HepG2 (cell line): ENCODE measurements around the gene RFC2. TPM values are rescaled to one million over a fixed set of nuclear protein-coding genes. Genes with fewer than 3 reads are reported as not detected.

Source experiments
- ATAC-seq: fragments of 200-7000 bp; cut with Tn5 transposase; 3 replicates; pipeline ENCODE4 v1.9.1; 2020; ENCODE audit warnings: mild to moderate bottlenecking, moderate library complexity
- BruUV-seq: library from RNA; stranded (reverse); fragments of 400-500 nt; replicated peaks from 2 replicates; lab custom pipeline; 2021; lab: Mats Ljungman, UMichigan
- CTCF ChIA-PET: fragments of 300-600 bp; formaldehyde crosslinking; extraction: SDS; loops from one replicate; lab custom pipeline; 2021; ENCODE audit warnings: low total read pairs, inconsistent platforms, low intra/inter-chr PET ratio; lab: Yijun Ruan, JAX
- POLR2A ChIA-PET: fragments of 350-600 bp; sonication (Branson Sonifier 250); formaldehyde crosslinking; loops from one replicate; lab custom pipeline; 2020; ENCODE audit warnings: antibody characterized with exemption, inconsistent platforms; lab: Yijun Ruan, JAX
- DNase-seq: peaks from one replicate; pipeline ENCODE4 v3.0.0-alpha.2; 2015; ENCODE audit warnings: low spot score
- FAIRE-seq: peaks from 3 replicates; lab custom pipeline; 2011; peaks lifted over from hg19 to GRCh38; lab: Jason Lieb, UNC
- H2AFZ ChIP-seq: one replicate; pipeline ENCODE4 v1.6.1; 2011; ENCODE audit warnings: low read length, inconsistent platforms
- H3K27ac ChIP-seq: fragments of 300-600 bp; 3 replicates; pipeline ENCODE4 v1.8.0; 2011; ENCODE audit warnings: mixed run types, mild to moderate bottlenecking, mixed read lengths, low read length, inconsistent platforms; ENCODE audit not compliant: insufficient read depth; ENCODE audit errors: extremely low read length
- H3K27me3 ChIP-seq, 2 experiments: fragments of 200-600 bp in 1 of 2; 2 replicates in 1 of 2; 3 replicates in 1 of 2; pipeline versions ENCODE4 v1.6.0 to v1.8.0; 2011; ENCODE audit warnings: low read length in 2 of 2, mild to moderate bottlenecking in 2 of 2, moderate library complexity in 2 of 2, inconsistent platforms in 1 of 2; ENCODE audit not compliant: insufficient read depth in 2 of 2, control insufficient read depth in 1 of 2
- H3K36me3 ChIP-seq, 2 experiments: fragments of 200-600 bp in 1 of 2; replicated peaks in 1 of 2; 2 replicates in 1 of 2; 3 replicates in 1 of 2; pipeline versions ENCODE4 v1.5.1 to v1.8.0; 2011; ENCODE audit warnings: low read length in 2 of 2, inconsistent platforms in 1 of 2; ENCODE audit not compliant: insufficient read depth in 2 of 2, control insufficient read depth in 1 of 2
- H3K4me1 ChIP-seq: 2 replicates; pipeline ENCODE4 v1.5.1; 2012; ENCODE audit warnings: low read length, inconsistent platforms; ENCODE audit not compliant: insufficient read depth
- H3K4me2 ChIP-seq: 2 replicates; pipeline ENCODE4 v1.6.0; 2011; ENCODE audit warnings: low read depth, low read length, inconsistent platforms
- H3K4me3 ChIP-seq, 3 experiments: fragments of 200-600 bp in 1 of 3; sonication (generic), shearing (Covaris generic) in 1 of 3; replicated peaks in 1 of 3; 2 replicates each; pipeline ENCODE4 v1.5.1; 2011 to 2016; ENCODE audit warnings: low read length in 3 of 3, inconsistent platforms in 2 of 3, low read depth in 2 of 3, mild to moderate bottlenecking in 2 of 3, control low read depth in 1 of 3, mixed read lengths in 1 of 3; ENCODE audit not compliant: insufficient read depth in 1 of 3
- H3K79me2 ChIP-seq: one replicate; pipeline ENCODE4 v1.6.1; 2011; ENCODE audit warnings: low read length, inconsistent platforms; ENCODE audit not compliant: insufficient read depth
- H3K9ac ChIP-seq: 2 replicates; pipeline ENCODE4 v1.6.0; 2011; ENCODE audit warnings: mild to moderate bottlenecking, low read depth, low read length, inconsistent platforms; ENCODE audit not compliant: insufficient read depth
- H3K9me3 ChIP-seq: 2 replicates; pipeline ENCODE4 v1.5.1; 2012; ENCODE audit warnings: mild to moderate bottlenecking, low read length
- H4K20me1 ChIP-seq: 2 replicates; pipeline ENCODE4 v1.6.0; 2011; ENCODE audit warnings: inconsistent platforms, mild to moderate bottlenecking, low read length, moderate library complexity; ENCODE audit not compliant: insufficient read depth
- ELF1 ChIP-seq: sonication (generic); formaldehyde crosslinking; IDR thresholded peaks from 2 replicates; pipeline ENCODE4 v1.4.0; 2020; ENCODE audit warnings: missing genetic modification reagents
- ETV5 ChIP-seq: IDR thresholded peaks from 2 replicates; pipeline ENCODE4 v1.6.1; 2018; ENCODE audit warnings: missing biosample characterization, missing genetic modification reagents, inconsistent platforms, borderline replicate concordance
- GABPB1 ChIP-seq: IDR thresholded peaks from 2 replicates; pipeline ENCODE4 v1.6.1; 2016; ENCODE audit warnings: mild to moderate bottlenecking, missing genetic modification reagents, moderate library complexity, missing compliant biosample characterization
- HDAC6 ChIP-seq: fragments of 200-600 bp; sonication (generic); IDR thresholded peaks from 2 replicates; pipeline ENCODE4 v1.7.0; 2017; ENCODE audit warnings: mild to moderate bottlenecking, antibody characterized with exemption, low read length, low read depth
- HNF4A ChIP-seq: sonication (generic); formaldehyde crosslinking; IDR thresholded peaks from 2 replicates; pipeline ENCODE4 v1.4.0; 2020; ENCODE audit warnings: missing genetic modification reagents
- SAP130 ChIP-seq: IDR thresholded peaks from 2 replicates; pipeline ENCODE4 v1.6.1; 2016; ENCODE audit warnings: low read depth
- ZFP36L1 ChIP-seq: sonication (generic); formaldehyde crosslinking; IDR thresholded peaks from 2 replicates; pipeline ENCODE4 v1.8.0; 2022; ENCODE audit warnings: mild to moderate bottlenecking, missing genetic modification reagents, moderate library complexity
- ZFP62 ChIP-seq: sonication (generic); formaldehyde crosslinking; IDR thresholded peaks from 2 replicates; pipeline ENCODE4 v1.4.0; 2020; ENCODE audit warnings: missing genetic modification reagents
- ZNF264 ChIP-seq: sonication (generic); formaldehyde crosslinking; IDR thresholded peaks from 2 replicates; pipeline ENCODE4 v1.4.0; 2020; ENCODE audit warnings: missing genetic modification reagents
- ZNF468 ChIP-seq: sonication (generic); formaldehyde crosslinking; IDR thresholded peaks from 2 replicates; pipeline ENCODE4 v1.8.0; 2022; ENCODE audit warnings: mild to moderate bottlenecking, moderate library complexity, missing genetic modification reagents
- ZNF773 ChIP-seq: sonication (generic); formaldehyde crosslinking; IDR thresholded peaks from 2 replicates; pipeline ENCODE4 v1.4.0; 2020; ENCODE audit warnings: missing genetic modification reagents, borderline replicate concordance
- WGBS: methylation state at CpG from one replicate; pipeline ENCODE4 v1.1.6; 2017; ENCODE audit warnings: low lambda C conversion rate; 5-methylcytosine and 5-hydroxymethylcytosine counted together
- in situ Hi-C: cut with HindIII; loops from 2 replicates; pipeline ENCODE4 v1.10.0; 2017; ENCODE audit warnings: low pct_unique_long_range_greater_than_20kb; ENCODE audit not compliant: extremely low pct_ligation_motif_present
- intact Hi-C: fragments of 100-400 bp; cut with micrococcal nuclease; formaldehyde crosslinking; loops from one replicate; pipeline ENCODE4 v1.10.0; 2022; ENCODE audit not compliant: unreplicated experiment
- polyA plus RNA-seq, 8 experiments: library from polyadenylated mRNA; depleted of rRNA in 3 of 8; stranded (reverse) in 7 of 8; unstranded in 1 of 8; fragments of >200 nt; fragmentation: Illumina TruSeq in 4 of 8; extraction: Trizol in 4 of 8; gene quantifications; 2 replicates each; pipeline versions ENCODE4 v1.2.1 to v1.2.3, GENCODE V29; 2011 to 2016; ENCODE audit warnings: low read depth in 4 of 8, missing spikeins in 1 of 8, mixed read lengths in 1 of 8; ENCODE audit not compliant: insufficient read depth in 1 of 8
- total RNA-seq, 5 experiments: library from RNA; depleted of rRNA; stranded (reverse); fragments of >200 nt; fragmentation: Illumina TruSeq; extraction: Trizol; gene quantifications; 2 replicates each; pipeline ENCODE4 v1.2.3, GENCODE V29; 2016; ENCODE audit warnings: low read depth in 1 of 5
- TF ChIP-seq, protein P1 (sequence below): sonication (generic); formaldehyde crosslinking; IDR thresholded peaks from 2 replicates; pipeline ENCODE4 v1.4.0; 2020; ENCODE audit warnings: missing genetic modification reagents
- TF ChIP-seq, protein P2 (sequence below): sonication (generic); formaldehyde crosslinking; conservative IDR thresholded peaks from 2 replicates; pipeline ENCODE4 v1.4.0; 2020; ENCODE audit warnings: missing genetic modification reagents
- TF ChIP-seq, protein P3 (sequence below): sonication (generic); formaldehyde crosslinking; conservative IDR thresholded peaks from 2 replicates; pipeline ENCODE4 v1.4.0; 2020; ENCODE audit warnings: mild to moderate bottlenecking, missing genetic modification reagents, moderate library complexity

The RFC2 gene
- total and polyA plus RNA-seq, 2 of the 13 experiments (the other 11 are each of a cell fraction or from before 2014, with no cell fraction given), result 14.6 to 43.5 TPM

DNA sequence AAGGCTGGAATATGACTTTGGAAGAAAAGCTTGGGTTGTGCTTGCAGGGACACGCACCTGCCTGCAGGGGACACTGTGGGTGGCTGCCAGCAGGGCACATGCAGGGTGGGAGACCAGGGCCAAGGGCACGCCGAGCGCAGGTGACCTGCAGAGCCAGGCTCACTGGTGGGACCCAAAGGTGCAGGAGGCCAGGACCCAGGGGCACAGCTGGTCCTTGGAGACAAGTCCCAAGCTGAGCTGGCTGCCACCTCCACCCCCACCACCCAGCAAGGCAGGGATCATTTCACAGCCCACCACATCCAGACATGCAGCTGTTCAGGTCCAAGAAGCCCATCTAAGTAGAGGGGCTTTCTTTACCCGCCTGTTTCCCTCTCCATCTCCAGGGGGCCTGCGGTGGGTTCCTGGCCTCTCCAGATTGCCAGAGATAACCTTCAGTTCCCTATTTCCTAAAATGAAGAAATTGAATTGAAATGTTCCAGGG, 21.2 kb upstream of the RFC2 start (continued):
- TF ChIP-seq, protein P1, sequence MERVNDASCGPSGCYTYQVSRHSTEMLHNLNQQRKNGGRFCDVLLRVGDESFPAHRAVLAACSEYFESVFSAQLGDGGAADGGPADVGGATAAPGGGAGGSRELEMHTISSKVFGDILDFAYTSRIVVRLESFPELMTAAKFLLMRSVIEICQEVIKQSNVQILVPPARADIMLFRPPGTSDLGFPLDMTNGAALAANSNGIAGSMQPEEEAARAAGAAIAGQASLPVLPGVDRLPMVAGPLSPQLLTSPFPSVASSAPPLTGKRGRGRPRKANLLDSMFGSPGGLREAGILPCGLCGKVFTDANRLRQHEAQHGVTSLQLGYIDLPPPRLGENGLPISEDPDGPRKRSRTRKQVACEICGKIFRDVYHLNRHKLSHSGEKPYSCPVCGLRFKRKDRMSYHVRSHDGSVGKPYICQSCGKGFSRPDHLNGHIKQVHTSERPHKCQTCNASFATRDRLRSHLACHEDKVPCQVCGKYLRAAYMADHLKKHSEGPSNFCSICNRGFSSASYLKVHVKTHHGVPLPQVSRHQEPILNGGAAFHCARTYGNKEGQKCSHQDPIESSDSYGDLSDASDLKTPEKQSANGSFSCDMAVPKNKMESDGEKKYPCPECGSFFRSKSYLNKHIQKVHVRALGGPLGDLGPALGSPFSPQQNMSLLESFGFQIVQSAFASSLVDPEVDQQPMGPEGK (CRISPR knock-in tag), result 0 out of 2 replicates have a peak, but pooled peaks have one; percentile 34
- TF ChIP-seq SAP130 (peak; percentile 44; the same call in 1 of the 2 replicates), HNF4A (CRISPR knock-in tag) (peak; percentile 31; the same call in 1 of the 2 replicates)

DNA sequence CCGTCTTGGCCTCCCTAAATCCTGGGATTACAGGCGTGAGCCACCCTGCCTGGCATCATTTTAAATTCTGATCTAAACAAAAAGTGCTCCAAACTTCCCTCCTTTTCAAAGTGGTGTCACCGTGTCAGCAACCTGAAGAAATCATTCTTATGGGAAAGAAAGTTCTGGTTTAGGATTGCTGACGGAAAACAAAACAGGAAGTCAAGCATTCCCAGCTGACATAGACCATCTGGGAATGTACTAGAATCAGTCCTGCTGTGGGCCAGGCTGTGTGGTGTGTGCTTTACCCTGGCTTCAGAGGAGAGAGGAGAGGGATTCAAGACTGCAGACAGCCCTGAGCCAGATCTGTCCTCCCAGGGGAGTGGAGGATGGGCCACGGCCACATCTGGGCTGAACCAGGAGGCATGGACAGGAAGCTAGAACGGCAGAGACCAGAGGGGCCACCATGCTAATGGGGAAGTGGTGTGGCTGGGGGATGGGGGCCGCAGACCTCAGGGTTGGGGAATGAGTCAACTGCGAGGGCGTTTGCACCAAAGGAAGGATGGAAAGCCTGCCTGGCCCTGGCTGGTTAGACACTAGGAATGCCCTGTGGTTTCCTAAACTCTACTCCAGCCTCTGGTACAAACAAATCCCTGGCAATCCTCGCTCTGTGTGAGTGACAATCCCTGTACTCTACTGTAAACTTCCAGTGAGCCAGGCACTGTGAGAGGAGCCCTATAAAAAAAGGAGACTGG, 18.3 kb upstream of the RFC2 start:
- POLR2A ChIA-PET, result interaction anchor here (1.2 to 5.9 kb wide), 3 partner anchors 7 to 22 kb away, joined by 5 to 60 read pairs (median 9); partner anchors contain the start of gene CLIP2
- H3K9ac ChIP-seq, result peak overlapping the region; percentile 18
- peak; percentile 34 for FAIRE-seq
- TF ChIP-seq GABPB1 (CRISPR knock-in tag) (peak; percentile 60), ZNF264 (CRISPR knock-in tag) (no peak; the same call in 1 of the 2 replicates), ZFP36L1 (CRISPR knock-in tag) (0 out of 2 replicates have a peak, but pooled peaks have one; percentile 29), ZFP62 (CRISPR knock-in tag) (no peak), ETV5 (CRISPR knock-in tag) (peak; percentile 75), ZNF773 (CRISPR knock-in tag) (no peak), ELF1 (0 out of 2 replicates have a peak, but pooled peaks have one; percentile 10), HDAC6 (no peak), ZNF468 (no peak)
- TF ChIP-seq, protein P2, sequence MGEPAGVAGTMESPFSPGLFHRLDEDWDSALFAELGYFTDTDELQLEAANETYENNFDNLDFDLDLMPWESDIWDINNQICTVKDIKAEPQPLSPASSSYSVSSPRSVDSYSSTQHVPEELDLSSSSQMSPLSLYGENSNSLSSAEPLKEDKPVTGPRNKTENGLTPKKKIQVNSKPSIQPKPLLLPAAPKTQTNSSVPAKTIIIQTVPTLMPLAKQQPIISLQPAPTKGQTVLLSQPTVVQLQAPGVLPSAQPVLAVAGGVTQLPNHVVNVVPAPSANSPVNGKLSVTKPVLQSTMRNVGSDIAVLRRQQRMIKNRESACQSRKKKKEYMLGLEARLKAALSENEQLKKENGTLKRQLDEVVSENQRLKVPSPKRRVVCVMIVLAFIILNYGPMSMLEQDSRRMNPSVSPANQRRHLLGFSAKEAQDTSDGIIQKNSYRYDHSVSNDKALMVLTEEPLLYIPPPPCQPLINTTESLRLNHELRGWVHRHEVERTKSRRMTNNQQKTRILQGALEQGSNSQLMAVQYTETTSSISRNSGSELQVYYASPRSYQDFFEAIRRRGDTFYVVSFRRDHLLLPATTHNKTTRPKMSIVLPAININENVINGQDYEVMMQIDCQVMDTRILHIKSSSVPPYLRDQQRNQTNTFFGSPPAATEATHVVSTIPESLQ (CRISPR knock-in tag), result no peak
- TF ChIP-seq, protein P3, sequence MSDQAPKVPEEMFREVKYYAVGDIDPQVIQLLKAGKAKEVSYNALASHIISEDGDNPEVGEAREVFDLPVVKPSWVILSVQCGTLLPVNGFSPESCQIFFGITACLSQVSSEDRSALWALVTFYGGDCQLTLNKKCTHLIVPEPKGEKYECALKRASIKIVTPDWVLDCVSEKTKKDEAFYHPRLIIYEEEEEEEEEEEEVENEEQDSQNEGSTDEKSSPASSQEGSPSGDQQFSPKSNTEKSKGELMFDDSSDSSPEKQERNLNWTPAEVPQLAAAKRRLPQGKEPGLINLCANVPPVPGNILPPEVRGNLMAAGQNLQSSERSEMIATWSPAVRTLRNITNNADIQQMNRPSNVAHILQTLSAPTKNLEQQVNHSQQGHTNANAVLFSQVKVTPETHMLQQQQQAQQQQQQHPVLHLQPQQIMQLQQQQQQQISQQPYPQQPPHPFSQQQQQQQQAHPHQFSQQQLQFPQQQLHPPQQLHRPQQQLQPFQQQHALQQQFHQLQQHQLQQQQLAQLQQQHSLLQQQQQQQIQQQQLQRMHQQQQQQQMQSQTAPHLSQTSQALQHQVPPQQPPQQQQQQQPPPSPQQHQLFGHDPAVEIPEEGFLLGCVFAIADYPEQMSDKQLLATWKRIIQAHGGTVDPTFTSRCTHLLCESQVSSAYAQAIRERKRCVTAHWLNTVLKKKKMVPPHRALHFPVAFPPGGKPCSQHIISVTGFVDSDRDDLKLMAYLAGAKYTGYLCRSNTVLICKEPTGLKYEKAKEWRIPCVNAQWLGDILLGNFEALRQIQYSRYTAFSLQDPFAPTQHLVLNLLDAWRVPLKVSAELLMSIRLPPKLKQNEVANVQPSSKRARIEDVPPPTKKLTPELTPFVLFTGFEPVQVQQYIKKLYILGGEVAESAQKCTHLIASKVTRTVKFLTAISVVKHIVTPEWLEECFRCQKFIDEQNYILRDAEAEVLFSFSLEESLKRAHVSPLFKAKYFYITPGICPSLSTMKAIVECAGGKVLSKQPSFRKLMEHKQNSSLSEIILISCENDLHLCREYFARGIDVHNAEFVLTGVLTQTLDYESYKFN (CRISPR knock-in tag), result peak; percentile 36; the same call in 1 of the 2 replicates

More for the DNA sequence above, 18.3 kb upstream of the RFC2 start:
- DNase-seq (no peak), ATAC-seq (peak; percentile 68)
- WGBS, result 36% methylated on average over 5 of the region's 10 CpGs
- BruUV-seq, result no TSS peak
- in situ Hi-C loops, result no loop called here
- Histone ChIP-seq H3K9me3 (no peaks in the 10 kb centered on the region), H3K79me2 (no peaks in the 10 kb centered on the region), H2AFZ (peak overlapping the region; percentile 75), H3K27ac (peak overlapping the region; percentile 6), H3K27me3 (no peaks in the 10 kb centered on the region), H4K20me1 (no peaks in the 10 kb centered on the region), H3K4me2 (peak overlapping the region; percentile 72), H3K36me3 (no peaks in the 10 kb centered on the region), H3K4me1 (peaks cover 50% of the 10 kb centered on the region), H3K4me3 (peak overlapping the region; percentile 18 to 50 (median 40); a peak in 4 of 6 replicates)
- CTCF ChIA-PET, result no interaction called here
- intact Hi-C loops, result no loop called here
